ENCODE results near the gene FAAH. TPM values are rescaled to one million over a fixed set of nuclear protein-coding genes. Genes with fewer than 3 reads are reported as not detected.
"Not testable (repeated sequence)": the region's sequence is repeated elsewhere in the genome, so short reads cannot be mapped to it uniquely, and the experiment has no call there.

FAAH gene
- total RNA-seq, result 16.2 and 17.4 TPM in 2 replicates
- long read RNA-seq, result 0 reads

GRCh38 chr1:46394108-46394871 is at the start of gene FAAH:
Gene FAAH, plus strand, starts transcription at chr1:46394317. Its CDS starts 32 bp downstream, at chr1:46394349.
- peak; percentile 68 for DNase-seq (ENCODE audit: low read depth, low spot score)
- Mint-ChIP-seq H3K4me3 (peak within 1 kb of the TSS; percentile 88), H3K4me1 (peaks cover 11% of the 10 kb centered on the region), H3K27me3 (ENCODE audit: low read depth) (peaks cover 42% of the 10 kb centered on the region), H3K9me3 (peaks cover 3% of the 10 kb centered on the region), H3K27ac (ENCODE audit: unreplicated experiment) (no peak within 1 kb of the TSS), H3K36me3 (ENCODE audit: low read depth) (peaks cover 8% of the 10 kb centered on the region)
- TF ChIP-seq, protein P1, sequence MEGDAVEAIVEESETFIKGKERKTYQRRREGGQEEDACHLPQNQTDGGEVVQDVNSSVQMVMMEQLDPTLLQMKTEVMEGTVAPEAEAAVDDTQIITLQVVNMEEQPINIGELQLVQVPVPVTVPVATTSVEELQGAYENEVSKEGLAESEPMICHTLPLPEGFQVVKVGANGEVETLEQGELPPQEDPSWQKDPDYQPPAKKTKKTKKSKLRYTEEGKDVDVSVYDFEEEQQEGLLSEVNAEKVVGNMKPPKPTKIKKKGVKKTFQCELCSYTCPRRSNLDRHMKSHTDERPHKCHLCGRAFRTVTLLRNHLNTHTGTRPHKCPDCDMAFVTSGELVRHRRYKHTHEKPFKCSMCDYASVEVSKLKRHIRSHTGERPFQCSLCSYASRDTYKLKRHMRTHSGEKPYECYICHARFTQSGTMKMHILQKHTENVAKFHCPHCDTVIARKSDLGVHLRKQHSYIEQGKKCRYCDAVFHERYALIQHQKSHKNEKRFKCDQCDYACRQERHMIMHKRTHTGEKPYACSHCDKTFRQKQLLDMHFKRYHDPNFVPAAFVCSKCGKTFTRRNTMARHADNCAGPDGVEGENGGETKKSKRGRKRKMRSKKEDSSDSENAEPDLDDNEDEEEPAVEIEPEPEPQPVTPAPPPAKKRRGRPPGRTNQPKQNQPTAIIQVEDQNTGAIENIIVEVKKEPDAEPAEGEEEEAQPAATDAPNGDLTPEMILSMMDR (conservative IDR thresholded peaks at IDR 0.05), result no peak

DNA sequence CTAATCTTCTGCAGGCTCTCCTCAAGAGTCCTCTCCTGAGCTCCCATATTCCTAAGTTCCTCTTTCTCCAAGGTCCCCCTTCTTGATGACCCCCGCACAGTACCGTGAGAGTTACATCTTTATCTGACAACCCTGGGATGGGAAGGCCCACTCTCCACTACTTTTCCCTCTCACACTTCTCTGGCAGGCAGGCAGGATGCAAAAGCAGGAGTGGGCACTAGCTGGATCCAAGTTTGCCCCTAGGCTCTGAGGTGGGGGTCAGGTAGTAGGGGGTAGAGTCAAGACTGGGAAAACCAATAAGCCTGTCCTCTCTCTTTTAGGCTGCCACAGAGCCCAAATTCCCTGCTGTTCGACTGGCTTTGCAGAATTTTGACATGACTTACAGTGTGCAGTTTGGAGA is 49.6 kb upstream of the FAAH start:
- Mint-ChIP-seq H3K36me3 (ENCODE audit: low read depth) (peaks cover 18% of the 10 kb centered on the region), H3K27ac (ENCODE audit: unreplicated experiment) (no peak overlapping the region), H3K4me1 (peaks cover 41% of the 10 kb centered on the region), H3K9me3 (no peaks in the 10 kb centered on the region), H3K4me3 (peak overlapping the region; percentile 68), H3K27me3 (ENCODE audit: low read depth) (no peaks in the 10 kb centered on the region)
- no peak for DNase-seq (ENCODE audit: low read depth, low spot score)
- TF ChIP-seq, protein P1 (conservative IDR thresholded peaks at IDR 0.05), result no peak

DNA sequence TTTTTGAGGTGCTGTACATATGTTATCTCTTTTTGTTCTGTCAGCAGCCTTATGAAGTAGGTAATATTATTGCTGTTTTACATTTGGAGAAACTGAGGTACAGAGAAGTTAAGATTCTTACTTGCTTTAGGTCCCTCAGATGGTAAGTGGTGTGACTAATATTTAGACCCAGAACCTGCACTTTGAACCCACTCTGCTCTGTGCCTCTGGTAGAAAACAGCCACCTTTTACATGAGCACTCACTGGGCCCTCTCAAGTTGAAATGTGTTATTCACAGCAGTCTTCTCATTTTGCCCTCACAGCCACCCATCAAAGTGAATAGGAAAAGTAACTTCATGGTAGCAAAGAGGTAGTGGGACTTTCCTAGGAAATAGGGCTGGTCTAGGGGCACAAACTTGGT is 48.8 kb upstream of the FAAH start:
- DNase-seq (ENCODE audit: low read depth, low spot score), result no peak
- TF ChIP-seq, protein P1 (conservative IDR thresholded peaks at IDR 0.05), result no peak
- no peaks in the 10 kb centered on the region for H3K27me3 Mint-ChIP-seq (ENCODE audit: low read depth)
- no peaks in the 10 kb centered on the region for H3K9me3 Mint-ChIP-seq
- peaks cover 37% of the 10 kb centered on the region for H3K4me1 Mint-ChIP-seq
- no peak overlapping the region for H3K27ac Mint-ChIP-seq (ENCODE audit: unreplicated experiment)
- peaks cover 22% of the 10 kb centered on the region for H3K36me3 Mint-ChIP-seq (ENCODE audit: low read depth)
- peak overlapping the region; percentile 41 for H3K4me3 Mint-ChIP-seq

- H3K9me3 Mint-ChIP-seq, result no peaks in the 10 kb centered on the region
- no peak overlapping the region for H3K4me3 Mint-ChIP-seq
- TF ChIP-seq, protein P1 (conservative IDR thresholded peaks at IDR 0.05), result no peak
Observed at GRCh38 chr1:46352363-46352762, 41.8 kb upstream of the FAAH start.

DNA sequence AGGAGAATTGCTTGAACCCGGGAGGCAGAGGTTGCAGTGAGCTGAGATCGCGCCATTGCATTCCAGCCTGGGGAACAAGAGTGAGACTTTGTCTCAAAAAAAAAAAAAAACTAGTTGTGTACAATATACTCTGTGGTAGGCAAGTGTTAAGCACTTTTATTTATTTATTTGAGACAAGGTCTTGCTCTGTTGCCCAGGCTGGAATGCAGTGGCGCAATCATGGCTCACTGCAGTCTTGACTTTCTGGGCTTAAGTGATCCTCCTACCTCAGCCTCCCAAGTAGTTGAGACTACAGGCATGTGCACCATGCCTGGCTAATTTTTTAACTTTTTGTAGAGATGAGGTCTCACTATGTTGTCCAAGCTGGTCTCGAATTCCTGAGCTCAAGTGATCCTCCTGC is 38.2 kb upstream of the FAAH start:
- H3K4me1 Mint-ChIP-seq; DNase-seq (ENCODE audit: low read depth, low spot score); H3K4me3 Mint-ChIP-seq; H3K36me3 Mint-ChIP-seq (ENCODE audit: low read depth); H3K27me3 Mint-ChIP-seq (ENCODE audit: low read depth); H3K27ac Mint-ChIP-seq (ENCODE audit: unreplicated experiment); H3K9me3 Mint-ChIP-seq: not testable (repeated sequence)

More at GRCh38 chr1:46352363-46352762, 41.8 kb upstream of the FAAH start:
- peaks cover 5% of the 10 kb centered on the region for H3K4me1 Mint-ChIP-seq
- no peaks in the 10 kb centered on the region for H3K27me3 Mint-ChIP-seq (ENCODE audit: low read depth)
- H3K27ac Mint-ChIP-seq (ENCODE audit: unreplicated experiment), result no peak overlapping the region
- no peak for DNase-seq (ENCODE audit: low read depth, low spot score)
- peaks cover 19% of the 10 kb centered on the region for H3K36me3 Mint-ChIP-seq (ENCODE audit: low read depth)

- peak overlapping the region; percentile 8 for H3K27ac Mint-ChIP-seq (ENCODE audit: unreplicated experiment)
- H3K27me3 Mint-ChIP-seq (ENCODE audit: low read depth), result no peaks in the 10 kb centered on the region
- TF ChIP-seq, protein P1 (conservative IDR thresholded peaks at IDR 0.05), result no peak
- no peaks in the 10 kb centered on the region for H3K9me3 Mint-ChIP-seq
- no peaks in the 10 kb centered on the region for H3K4me1 Mint-ChIP-seq
- no peak overlapping the region for H3K4me3 Mint-ChIP-seq
- DNase-seq (ENCODE audit: low read depth, low spot score), result no peak
- peaks cover 6% of the 10 kb centered on the region for H3K36me3 Mint-ChIP-seq (ENCODE audit: low read depth)
Observed at GRCh38 chr1:46362158-46362557, 32.0 kb upstream of the FAAH start.
